HG03108 (cell line): ENCODE measurements around the gene ARL4A.
"Not testable (repeated sequence)": the region's sequence is repeated elsewhere in the genome, so short reads cannot be mapped to it uniquely, and the experiment has no call there.

Experiments used
- ATAC-seq: cut with Tn5 transposase; IDR thresholded peaks from one replicate; pipeline ENCODE4 v1.9.1; 2021; ENCODE audit warnings: moderate library complexity; ENCODE audit not compliant: unreplicated experiment

ARL4A gene

GRCh38 chr7:12661581-12661980 is 25.9 kb upstream of the ARL4A start:
- no peak for ATAC-seq

DNA sequence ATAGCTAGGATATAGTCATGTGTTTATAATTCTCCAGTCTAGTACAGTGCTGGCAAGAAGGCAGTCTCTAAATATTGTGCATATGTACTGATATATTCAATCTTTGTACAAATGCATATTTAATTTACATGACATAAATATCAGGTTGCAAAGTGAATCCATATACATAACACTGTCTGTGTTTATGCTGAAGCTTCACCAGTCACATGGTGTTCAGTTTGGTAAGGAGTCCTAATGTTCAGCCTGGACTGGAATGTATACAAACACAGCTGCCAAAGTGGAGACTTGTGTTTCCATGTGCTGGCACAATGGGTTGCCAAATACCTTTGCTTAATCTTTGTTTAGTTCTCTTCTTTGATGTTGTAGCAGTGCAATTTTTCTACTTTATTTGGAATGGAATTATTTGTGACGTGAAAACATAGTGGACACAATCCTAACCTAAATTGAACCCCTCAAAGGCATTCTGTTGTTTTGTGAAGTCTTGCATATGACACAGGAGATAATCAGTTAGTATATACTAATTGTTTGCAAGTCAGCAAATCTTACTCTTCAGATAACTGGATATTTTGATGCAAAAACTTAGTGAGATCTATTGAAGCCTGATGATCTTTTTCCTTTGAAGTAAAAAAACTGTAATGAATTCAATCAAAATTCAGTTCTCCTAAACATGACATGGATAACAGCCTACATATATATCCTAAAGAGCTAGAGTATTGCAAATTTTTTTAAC is 17.3 kb upstream of the ARL4A start:
- no peak for ATAC-seq

GRCh38 chr7:12670743-12671520 is 16.5 kb upstream of the ARL4A start:
- no peak for ATAC-seq

GRCh38 chr7:12673436-12673835 is 14.0 kb upstream of the ARL4A start:
- not testable (repeated sequence) for ATAC-seq

GRCh38 chr7:12674053-12674452 is 13.4 kb upstream of the ARL4A start:
- ATAC-seq = no peak

DNA sequence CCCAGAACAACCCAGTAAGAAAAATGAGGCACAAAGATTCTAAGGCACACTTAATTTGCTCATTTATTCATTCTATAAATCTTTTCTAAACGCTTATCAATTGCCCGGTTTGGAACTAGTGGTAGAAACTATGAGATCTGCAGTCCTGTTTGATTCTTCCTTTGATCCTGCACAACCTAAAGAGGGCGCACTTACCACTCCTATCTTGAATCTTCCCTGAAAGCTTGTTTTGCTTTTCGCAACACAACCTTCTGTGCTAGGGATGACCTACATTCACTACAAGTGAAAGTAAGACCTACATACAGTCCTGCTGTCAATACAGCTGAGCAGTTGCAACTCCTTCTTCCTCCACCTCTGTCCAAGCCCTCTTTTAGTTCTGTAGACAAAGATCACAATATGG is 12.6 kb upstream of the ARL4A start:
- no peak for ATAC-seq

DNA sequence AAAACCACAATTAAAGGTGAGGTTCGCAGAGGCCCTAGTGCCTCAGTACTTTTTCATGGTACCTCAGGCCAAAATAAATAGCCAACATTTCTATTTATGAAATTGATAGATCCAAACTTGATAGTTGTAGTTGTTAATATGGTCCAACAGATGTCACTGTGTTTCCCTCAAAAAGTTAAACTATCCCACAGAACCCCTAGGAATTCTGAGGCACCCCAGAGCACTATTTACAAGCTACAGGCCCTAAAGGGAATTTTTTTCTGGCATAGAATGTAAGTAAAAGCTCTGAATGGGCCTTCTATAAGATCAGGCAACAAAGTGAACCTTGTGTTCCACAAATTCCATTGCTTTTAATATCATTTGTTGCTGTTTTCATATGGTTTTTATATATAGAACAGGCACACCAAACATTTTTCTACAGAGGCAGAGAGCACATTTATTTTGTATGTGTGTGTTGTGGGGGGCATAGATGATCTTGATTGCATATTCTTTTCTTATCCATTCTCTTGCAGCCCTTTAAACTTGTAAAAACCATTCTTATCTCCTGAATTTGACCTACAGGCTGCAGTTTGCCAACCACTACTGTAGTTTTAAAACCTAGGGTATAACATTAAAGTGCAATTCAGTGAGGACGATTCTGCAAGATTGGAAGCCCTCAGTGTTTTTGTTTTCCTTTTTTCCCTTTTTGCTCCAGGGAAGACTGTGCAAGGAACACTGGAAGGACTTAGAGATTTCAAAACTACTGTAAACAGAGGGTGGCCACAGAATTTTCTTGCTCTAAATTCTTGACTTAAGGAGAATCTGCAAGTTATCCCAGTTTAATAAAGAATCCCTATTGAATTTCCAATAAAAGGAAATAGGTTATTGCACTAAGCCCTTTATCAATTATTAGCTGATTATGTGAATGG is 3.5 kb upstream of the ARL4A start:
- ATAC-seq = no peak

DNA sequence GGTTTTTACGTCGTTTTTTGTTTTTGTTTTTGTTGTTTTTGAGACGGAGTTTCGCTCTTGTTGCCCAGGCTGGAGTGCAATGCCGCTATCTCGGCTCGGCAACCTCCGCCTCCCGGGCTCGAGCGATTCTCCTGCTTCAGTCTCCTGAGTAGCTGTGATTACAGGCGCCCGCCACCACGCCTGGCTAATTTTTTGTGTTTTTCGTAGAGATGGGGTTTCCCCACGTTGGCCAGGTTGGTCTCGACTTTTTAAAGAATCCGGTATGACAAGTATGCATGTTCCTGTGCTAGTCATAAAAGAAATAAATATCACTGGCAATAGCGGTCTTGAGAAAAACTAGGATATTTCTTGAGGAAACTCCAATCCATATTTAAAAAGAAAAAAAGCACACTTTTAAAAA is 2.7 kb upstream of the ARL4A start:
- ATAC-seq = no peak

DNA sequence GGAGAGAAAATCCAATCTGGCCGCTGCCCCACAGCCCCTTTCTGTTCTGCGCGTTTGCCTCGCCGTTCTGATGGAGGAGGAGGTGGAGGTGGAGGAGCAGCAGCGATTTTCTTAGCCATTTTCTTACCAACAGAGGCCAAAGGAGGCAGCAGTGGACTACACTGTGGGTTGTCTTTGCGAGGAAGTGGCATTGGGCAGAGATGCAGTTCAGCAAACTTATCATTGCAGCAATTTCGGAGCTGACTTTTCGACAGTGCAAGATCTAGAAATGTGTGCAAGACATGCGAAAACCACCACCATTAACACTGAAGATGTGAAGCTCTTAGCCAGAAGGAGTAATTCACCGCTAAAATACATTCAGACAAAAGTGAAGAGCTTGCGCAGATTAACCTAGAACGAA is 1.9 kb upstream of the ARL4A start:
- no peak for ATAC-seq

DNA sequence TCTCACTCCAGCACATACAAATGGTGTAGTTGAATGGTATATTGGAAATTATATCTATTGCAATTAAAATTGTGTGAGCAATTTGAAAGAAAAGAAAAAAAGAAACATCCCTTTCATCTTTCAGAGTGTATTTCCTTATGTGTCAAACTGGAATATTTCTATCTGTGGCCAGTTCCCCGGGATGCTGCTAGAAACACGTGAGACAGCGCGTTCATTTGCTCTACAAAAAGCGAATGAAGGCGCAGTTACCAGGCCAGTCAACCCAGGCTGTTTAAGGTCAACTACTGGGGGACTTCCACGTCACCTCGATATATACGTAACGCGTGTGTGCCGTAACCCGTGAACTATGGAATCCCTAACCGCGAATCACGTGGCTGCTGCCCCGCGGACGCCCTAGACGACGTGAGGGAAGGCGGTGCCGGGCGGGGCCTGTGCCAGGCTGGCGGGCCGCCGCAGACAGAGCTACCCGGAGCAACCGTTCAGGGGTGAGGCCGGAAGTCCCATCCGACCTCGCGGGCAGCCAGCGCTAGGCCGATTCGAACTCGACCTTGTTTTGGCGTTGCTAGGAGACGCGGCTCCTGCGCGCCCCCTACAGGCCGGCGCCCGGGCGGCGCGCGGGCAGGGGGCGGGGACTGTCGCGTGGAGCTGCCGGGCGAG is 1.1 kb upstream of the ARL4A start:
- peak; percentile 72 for ATAC-seq

DNA sequence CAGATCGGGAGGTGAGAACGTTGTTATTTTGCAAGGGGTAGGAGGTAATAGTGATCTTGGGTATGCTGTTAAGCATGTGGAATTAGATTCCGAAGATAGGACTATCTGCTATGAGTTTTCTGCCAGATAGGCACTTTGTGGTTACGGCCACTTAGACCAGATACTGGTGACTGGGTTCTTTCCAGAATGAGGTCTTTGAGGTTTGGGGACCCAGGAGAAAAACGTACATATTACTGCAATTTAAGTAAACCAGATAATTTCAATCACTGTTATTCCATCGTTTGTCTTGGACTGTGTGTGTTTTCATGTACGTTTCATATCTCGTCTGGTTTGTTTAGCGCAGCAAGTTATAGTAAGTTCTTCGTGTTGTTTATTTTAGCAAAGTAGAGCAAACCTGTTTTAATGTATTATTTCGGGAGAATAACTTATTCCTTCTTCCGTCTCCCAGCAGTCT is 312 bp downstream of the ARL4A start:
- no peak for ATAC-seq

- ATAC-seq = not testable (repeated sequence)
These were observed 1.2 kb downstream of the ARL4A start for GRCh38 chr7:12688485-12689170.

DNA sequence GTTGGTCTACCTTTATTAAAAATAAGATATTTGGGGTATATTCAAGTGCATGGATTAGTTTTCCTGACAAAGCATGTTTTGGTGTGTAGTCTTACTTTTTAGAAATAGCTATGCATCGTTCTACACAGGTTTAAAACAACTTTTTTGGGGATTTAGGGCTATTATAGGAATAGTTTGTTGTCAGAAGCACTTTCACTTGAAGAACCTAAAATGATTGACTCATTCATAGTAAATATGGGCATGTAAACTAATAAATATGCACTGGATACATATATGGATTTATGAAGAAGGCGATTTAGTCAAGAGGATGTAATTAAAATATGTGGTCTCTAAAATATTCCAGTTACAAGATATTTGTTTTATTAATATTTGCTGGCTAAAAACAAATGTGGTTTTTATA is 2.0 kb downstream of the ARL4A start:
- no peak for ATAC-seq

GRCh38 chr7:12690041-12690878 is 2.8 kb downstream of the ARL4A start:
- ATAC-seq = no peak

DNA sequence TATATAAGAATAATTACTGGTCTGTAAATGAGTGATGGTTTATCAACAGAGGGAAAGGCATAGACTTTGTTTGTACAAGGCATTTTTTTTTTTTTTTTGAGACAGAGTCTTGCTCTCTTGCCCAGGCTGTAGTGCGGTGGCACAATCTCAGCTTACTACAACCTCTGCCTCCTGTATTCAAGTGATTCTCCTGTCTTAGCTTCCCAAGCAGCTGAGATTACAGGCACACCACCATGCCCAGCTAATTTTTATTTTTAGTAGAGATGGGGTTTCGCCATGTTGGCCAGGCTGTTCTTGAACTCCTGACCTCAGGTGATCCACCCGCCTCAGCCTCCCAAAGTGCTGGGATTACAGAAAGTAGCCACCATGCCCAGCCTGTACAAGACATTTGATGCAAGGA is 4.0 kb downstream of the ARL4A start:
- not testable (repeated sequence) for ATAC-seq

- no peak for ATAC-seq
These were observed 4.6 kb downstream of the ARL4A start for GRCh38 chr7:12692035-12692434.

DNA sequence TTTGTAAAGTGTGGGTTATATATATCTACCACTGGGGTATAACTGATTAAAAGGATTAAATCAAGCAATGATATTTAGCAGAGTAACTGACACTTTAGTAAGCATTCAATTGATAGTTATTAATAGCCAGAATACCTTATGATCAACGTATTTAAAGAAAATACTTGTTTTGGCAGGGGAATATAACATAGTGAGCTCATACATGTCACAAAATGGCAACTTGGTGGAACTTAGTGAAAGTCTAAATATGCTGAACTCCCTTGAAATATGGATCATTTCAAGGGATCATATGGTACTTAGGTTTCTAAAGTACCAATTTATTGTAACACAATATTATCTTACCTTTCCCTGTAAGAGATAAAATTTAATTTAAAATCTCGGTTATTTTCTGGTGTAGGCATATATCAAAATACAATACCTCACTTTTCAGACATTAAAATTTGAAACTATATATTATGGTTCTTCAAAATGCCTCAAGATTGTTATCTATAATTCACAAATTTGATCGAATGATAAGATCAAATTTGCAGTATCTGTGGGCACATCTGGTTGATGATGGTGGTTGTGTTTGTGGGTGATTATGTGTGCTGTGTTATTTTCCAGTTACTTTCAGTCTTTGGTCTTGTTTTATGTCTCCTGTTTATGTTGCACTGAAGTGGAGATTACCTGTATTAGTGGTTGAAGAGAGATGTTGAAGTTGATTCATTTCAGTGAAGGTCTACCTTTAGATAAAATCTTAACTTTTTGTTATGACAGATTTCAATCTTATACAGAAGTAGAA is 5.2 kb downstream of the ARL4A start:
- ATAC-seq = no peak

- no peak for ATAC-seq
These were observed 7.4 kb downstream of the ARL4A start for GRCh38 chr7:12694817-12695216.

DNA sequence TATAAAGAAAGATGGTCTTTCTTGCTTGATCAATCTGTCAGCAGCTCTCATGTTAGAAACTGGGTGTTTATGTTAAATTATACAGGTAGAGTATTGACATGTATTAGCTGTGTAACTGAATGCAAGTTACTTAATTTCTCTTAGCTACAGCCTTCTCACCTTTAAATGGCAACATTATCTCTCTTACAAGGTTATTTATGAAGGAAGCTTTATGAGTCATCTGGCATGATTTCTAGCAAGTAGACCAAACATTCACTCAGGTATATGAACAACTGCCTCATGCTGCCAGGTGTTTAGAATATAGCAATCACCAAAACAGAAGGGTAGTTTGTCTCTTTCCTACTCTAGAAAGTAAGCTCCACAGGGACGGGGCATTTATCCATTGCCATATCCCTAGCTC is 8.5 kb downstream of the ARL4A start:
- ATAC-seq = no peak
